ENCODE data around the gene KRT72. TPM values are rescaled to one million over a fixed set of nuclear protein-coding genes. Genes with fewer than 3 reads are reported as not detected.

The KRT72 gene
- total RNA-seq, 2 experiments from 2014 or later, result 0.17 TPM; not detected in 1

- H3K27ac Mint-ChIP-seq, result no peak overlapping the region
- CTCF ChIA-PET, result no interaction called here
- peaks cover 2% of the 10 kb centered on the region for H3K27me3 Mint-ChIP-seq
- no peaks in the 10 kb centered on the region for H3K36me3 Mint-ChIP-seq
- H3K4me3 Mint-ChIP-seq, result no peak overlapping the region
- POLR2A ChIA-PET, result no interaction called here
- H3K4me1 Mint-ChIP-seq (ENCODE audit: low read depth), result peaks cover 24% of the 10 kb centered on the region
- no peaks in the 10 kb centered on the region for H3K9me3 Mint-ChIP-seq
- intact Hi-C loops (cut with micrococcal nuclease), result no loop called here
- no peak for DNase-seq
These were observed 35.5 kb upstream of the KRT72 start for GRCh38 chr12:52636592-52637258.

- intact Hi-C loops (cut with micrococcal nuclease), result no loop called here
- H3K27me3 Mint-ChIP-seq, result peaks cover 2% of the 10 kb centered on the region
- ChIA-PET POLR2A (no interaction called here), CTCF (interaction anchor here (0.7 kb wide), 1 partner anchor 1947 kb away, joined by 4 read pairs; no protein-coding TSS in a partner anchor)
- no peak for DNase-seq
- H3K27ac Mint-ChIP-seq, result no peak overlapping the region
- H3K9me3 Mint-ChIP-seq, result no peaks in the 10 kb centered on the region
- peaks cover 19% of the 10 kb centered on the region for H3K4me1 Mint-ChIP-seq (ENCODE audit: low read depth)
- no peaks in the 10 kb centered on the region for H3K36me3 Mint-ChIP-seq
- H3K4me3 Mint-ChIP-seq, result no peak overlapping the region
These were observed 34.9 kb upstream of the KRT72 start for GRCh38 chr12:52636189-52636588.

- Mint-ChIP-seq H3K27ac (no peak overlapping the region), H3K4me1 (ENCODE audit: low read depth) (peaks cover 27% of the 10 kb centered on the region), H3K27me3 (peaks cover 2% of the 10 kb centered on the region), H3K9me3 (no peaks in the 10 kb centered on the region), H3K36me3 (no peaks in the 10 kb centered on the region), H3K4me3 (no peak overlapping the region)
- intact Hi-C loops (cut with micrococcal nuclease), result no loop called here
- no peak for DNase-seq
- ChIA-PET POLR2A (no interaction called here), CTCF (interaction anchor here (0.7 kb wide), 1 partner anchor 235 kb away, joined by 3 read pairs; no protein-coding TSS in a partner anchor)
These were observed 33.2 kb upstream of the KRT72 start for GRCh38 chr12:52634266-52635056.

- Mint-ChIP-seq H3K36me3 (no peaks in the 10 kb centered on the region), H3K27ac (no peak overlapping the region), H3K4me3 (no peak overlapping the region), H3K9me3 (no peaks in the 10 kb centered on the region), H3K4me1 (ENCODE audit: low read depth) (peaks cover 27% of the 10 kb centered on the region), H3K27me3 (peaks cover 2% of the 10 kb centered on the region)
- POLR2A ChIA-PET, result no interaction called here
- peak; percentile 26 for DNase-seq
- CTCF ChIA-PET, result interaction anchor here (0.6 to 1.3 kb wide), 3 partner anchors 167 to 252 kb away, joined by 3 read pairs; no protein-coding TSS in a partner anchor
- intact Hi-C loops (cut with micrococcal nuclease), result no loop called here
These were observed 32.1 kb upstream of the KRT72 start for GRCh38 chr12:52633383-52633782.

- no peak overlapping the region for H3K4me3 Mint-ChIP-seq
- DNase-seq, result no peak
- ChIA-PET POLR2A (no interaction called here), CTCF (interaction anchor here (1.3 kb wide), 1 partner anchor 252 kb away, joined by 3 read pairs; no protein-coding TSS in a partner anchor)
- H3K9me3 Mint-ChIP-seq, result no peaks in the 10 kb centered on the region
- no peaks in the 10 kb centered on the region for H3K36me3 Mint-ChIP-seq
- peaks cover 2% of the 10 kb centered on the region for H3K27me3 Mint-ChIP-seq
- no peak overlapping the region for H3K27ac Mint-ChIP-seq
- peaks cover 27% of the 10 kb centered on the region for H3K4me1 Mint-ChIP-seq (ENCODE audit: low read depth)
- intact Hi-C loops (cut with micrococcal nuclease), result no loop called here
These were observed 31.4 kb upstream of the KRT72 start for GRCh38 chr12:52632656-52633055.

- intact Hi-C loops (cut with micrococcal nuclease), result no loop called here
- no peak overlapping the region for H3K27ac Mint-ChIP-seq
- CTCF ChIA-PET, result no interaction called here
These were observed 30.6 kb upstream of the KRT72 start for GRCh38 chr12:52631676-52632459.

GRCh38 chr12:52631264-52631663 is 30.0 kb upstream of the KRT72 start:
- Mint-ChIP-seq H3K4me1 (ENCODE audit: low read depth) (peaks cover 29% of the 10 kb centered on the region), H3K36me3 (no peaks in the 10 kb centered on the region), H3K27ac (no peak overlapping the region), H3K9me3 (no peaks in the 10 kb centered on the region), H3K27me3 (peaks cover 2% of the 10 kb centered on the region), H3K4me3 (no peak overlapping the region)
- POLR2A ChIA-PET, result no interaction called here
- no peak for DNase-seq
- CTCF ChIA-PET, result no interaction called here
- intact Hi-C loops (cut with micrococcal nuclease), result no loop called here

More at GRCh38 chr12:52631676-52632459, 30.6 kb upstream of the KRT72 start:
- H3K4me3 Mint-ChIP-seq, result no peak overlapping the region
- peaks cover 29% of the 10 kb centered on the region for H3K4me1 Mint-ChIP-seq (ENCODE audit: low read depth)
- H3K36me3 Mint-ChIP-seq, result no peaks in the 10 kb centered on the region
- H3K27me3 Mint-ChIP-seq, result peaks cover 2% of the 10 kb centered on the region
- POLR2A ChIA-PET, result no interaction called here
- no peak for DNase-seq
- no peaks in the 10 kb centered on the region for H3K9me3 Mint-ChIP-seq

- H3K27ac Mint-ChIP-seq, result no peak overlapping the region
- CTCF ChIA-PET, result no interaction called here
- POLR2A ChIA-PET, result no interaction called here
- H3K4me3 Mint-ChIP-seq, result no peak overlapping the region
- intact Hi-C loops (cut with micrococcal nuclease), result no loop called here
- no peaks in the 10 kb centered on the region for H3K36me3 Mint-ChIP-seq
- DNase-seq, result no peak
- H3K4me1 Mint-ChIP-seq (ENCODE audit: low read depth), result peaks cover 29% of the 10 kb centered on the region
- peaks cover 2% of the 10 kb centered on the region for H3K27me3 Mint-ChIP-seq
- H3K9me3 Mint-ChIP-seq, result no peaks in the 10 kb centered on the region
These were observed 29.4 kb upstream of the KRT72 start for GRCh38 chr12:52630599-52631200.

GRCh38 chr12:52630008-52630500 is 28.8 kb upstream of the KRT72 start:
- Mint-ChIP-seq H3K27me3 (no peaks in the 10 kb centered on the region), H3K4me1 (ENCODE audit: low read depth) (peaks cover 29% of the 10 kb centered on the region), H3K27ac (no peak overlapping the region), H3K4me3 (no peak overlapping the region), H3K9me3 (no peaks in the 10 kb centered on the region), H3K36me3 (no peaks in the 10 kb centered on the region)
- intact Hi-C loops (cut with micrococcal nuclease), result no loop called here
- DNase-seq, result no peak
- ChIA-PET POLR2A (no interaction called here), CTCF (no interaction called here)

GRCh38 chr12:52629281-52630007 is 28.2 kb upstream of the KRT72 start:
- Mint-ChIP-seq H3K4me1 (ENCODE audit: low read depth) (peaks cover 29% of the 10 kb centered on the region), H3K36me3 (no peaks in the 10 kb centered on the region), H3K4me3 (no peak overlapping the region), H3K27ac (no peak overlapping the region), H3K27me3 (no peaks in the 10 kb centered on the region), H3K9me3 (no peaks in the 10 kb centered on the region)
- intact Hi-C loops (cut with micrococcal nuclease), result no loop called here
- POLR2A ChIA-PET, result no interaction called here
- CTCF ChIA-PET, result no interaction called here
- no peak for DNase-seq

- POLR2A ChIA-PET, result no interaction called here
- intact Hi-C loops (cut with micrococcal nuclease), result no loop called here
- no peak for DNase-seq
- CTCF ChIA-PET, result no interaction called here
- Mint-ChIP-seq H3K4me1 (ENCODE audit: low read depth) (peaks cover 24% of the 10 kb centered on the region), H3K9me3 (no peaks in the 10 kb centered on the region), H3K4me3 (no peak overlapping the region), H3K27ac (no peak overlapping the region), H3K27me3 (no peaks in the 10 kb centered on the region), H3K36me3 (no peaks in the 10 kb centered on the region)
These were observed 27.6 kb upstream of the KRT72 start for GRCh38 chr12:52628841-52629240.

All from activated CD4-positive, alpha-beta memory T cell treated with anti-CD3 and anti-CD28 coated beads for 36 hours (primary cell).